ENCODE measurements around the gene PPT1. TPM values are rescaled to one million over a fixed set of nuclear protein-coding genes. Genes with fewer than 3 reads are reported as not detected.

Gene PPT1
- polyA plus RNA-seq, 6 donors from 2014 or later = 110 to 213 (median 133) TPM

- Mint-ChIP-seq H3K36me3 (no peaks in the 10 kb centered on the region), H3K9me3 (peaks cover 0 to 7% (median 2%) of the 10 kb centered on the region in 7 donors), H3K27ac (peak overlapping the region in 1 of 6 donors; percentile 45), H3K27me3 (no peaks in the 10 kb centered on the region), H3K4me1 (peaks cover 27 to 47% (median 40%) of the 10 kb centered on the region in 3 donors), H3K4me3 (no peak overlapping the region)
- DNase-seq (no peak), ATAC-seq (ENCODE audit: low read depth in 2 of 2) (no peak)
These were observed 69.4 kb downstream of the PPT1 start for GRCh38 chr1:40027647-40028046.

DNA sequence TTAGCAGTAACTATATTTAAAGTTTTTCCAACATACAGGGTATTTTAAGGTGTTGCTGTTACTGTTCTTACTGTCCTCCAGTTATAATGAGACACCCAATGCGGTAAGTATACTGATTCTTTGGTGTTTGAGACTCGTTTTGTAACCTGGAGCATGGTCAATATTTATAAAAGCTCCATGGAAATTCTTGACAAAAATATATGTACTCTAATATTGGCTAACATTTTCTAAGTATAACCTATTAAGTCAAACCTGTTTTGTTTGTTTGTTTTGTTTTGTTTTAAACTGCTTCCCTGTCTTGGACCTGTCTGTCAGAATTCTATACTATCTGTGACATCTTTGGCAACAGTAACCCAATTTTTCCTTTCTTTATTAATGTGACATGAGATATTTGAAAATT is 72.4 kb downstream of the PPT1 start:
- ATAC-seq (ENCODE audit: low read depth in 2 of 2) (no peak), DNase-seq (no peak)
- peak overlapping the region in 3 of 8 donors; percentile 18 to 55 (median 24) for H3K4me3 Mint-ChIP-seq
- no peaks in the 10 kb centered on the region for H3K36me3 Mint-ChIP-seq
- H3K9me3 Mint-ChIP-seq = peaks cover 0 to 7% (median 2%) of the 10 kb centered on the region in 7 donors
- peaks cover 18 to 38% (median 24%) of the 10 kb centered on the region in 3 donors for H3K4me1 Mint-ChIP-seq
- H3K27ac Mint-ChIP-seq = peak overlapping the region in 1 of 6 donors; percentile 40
- no peaks in the 10 kb centered on the region for H3K27me3 Mint-ChIP-seq

- peaks cover 0 to 7% (median 2%) of the 10 kb centered on the region in 7 donors for H3K9me3 Mint-ChIP-seq
- no peaks in the 10 kb centered on the region for H3K27me3 Mint-ChIP-seq
- H3K27ac Mint-ChIP-seq = peak overlapping the region in 5 of 6 donors; percentile 32 to 95 (median 49)
- H3K36me3 Mint-ChIP-seq = no peaks in the 10 kb centered on the region
- H3K4me3 Mint-ChIP-seq = peak overlapping the region in 7 of 8 donors; percentile 39 to 79 (median 63)
- H3K4me1 Mint-ChIP-seq = peaks cover 15 to 28% (median 20%) of the 10 kb centered on the region in 3 donors
- DNase-seq (no peak), ATAC-seq (ENCODE audit: low read depth in 2 of 2) (peak; percentile 73 to 75)
These were observed 73.6 kb downstream of the PPT1 start for GRCh38 chr1:40023379-40023944.

Other genes starting within 250 kb of the PPT1 start
- 10 to 100 TPM in 1 of 6 donors, 1 to 10 TPM in 5; 4.4 to 10.2 (median 6.9) TPM for gene TRIT1, start 213.7 kb downstream of the PPT1 start, polyA plus RNA-seq (ENCODE audit: low read depth in 6 of 6)
- gene MYCL, start 195.3 kb downstream of the PPT1 start, polyA plus RNA-seq (ENCODE audit: low read depth in 6 of 6) = under 1 TPM in 2 of 6 donors, not detected in 4; 0.12 to 0.36 TPM
- gene MFSD2A, start 142.1 kb downstream of the PPT1 start, polyA plus RNA-seq (ENCODE audit: low read depth in 6 of 6) = under 1 TPM in 5 of 6 donors, not detected in 1; 0.43 to 0.79 (median 0.65) TPM
- gene CAP1, start 56.5 kb downstream of the PPT1 start, polyA plus RNA-seq (ENCODE audit: low read depth in 6 of 6) = 100 to 1,000 TPM; 550 to 750 (median 592) TPM
- 10 to 100 TPM; 10.2 to 14.8 (median 12.4) TPM for gene RLF, start 64.1 kb upstream of the PPT1 start, polyA plus RNA-seq (ENCODE audit: low read depth in 6 of 6)
- gene TMCO2, start 150.7 kb upstream of the PPT1 start, polyA plus RNA-seq (ENCODE audit: low read depth in 6 of 6) = not detected
- 10 to 100 TPM; 17.1 to 24.8 (median 20.7) TPM for gene ZMPSTE24, start 161.0 kb upstream of the PPT1 start, polyA plus RNA-seq (ENCODE audit: low read depth in 6 of 6)
- 1 to 10 TPM; 1.3 to 5.6 (median 3.2) TPM for gene COL9A2, start 220.0 kb upstream of the PPT1 start, polyA plus RNA-seq (ENCODE audit: low read depth in 6 of 6)